Spleen (tissue), 11 donors: ENCODE measurements around the gene OCIAD1. TPM values are rescaled to one million over a fixed set of nuclear protein-coding genes. Genes with fewer than 3 reads are reported as not detected.
"Not testable (repeated sequence)": the region's sequence is repeated elsewhere in the genome, so short reads cannot be mapped to it uniquely, and the experiment has no call there.

Experiments
- DNase-seq: peaks from one replicate; pipeline ENCODE4 v3.0.0-alpha.2; 2020
- H3K27ac ChIP-seq, 8 donors: fragments of 200-600 bp; sonication (generic) in 7 of 8; 1 replicate in 4 of 8; 2 replicates in 4 of 8; pipeline versions ENCODE4 v1.5.0 to v1.8.0; 2016 to 2021; ENCODE audit warnings: inconsistent platforms in 4 of 8, mild to moderate bottlenecking in 4 of 8, moderate library complexity in 1 of 8
- H3K27me3 ChIP-seq, 7 donors: fragments of 200-600 bp; sonication (generic) in 6 of 7; replicated peaks in 1 of 7; 1 replicate in 4 of 7; 2 replicates in 3 of 7; pipeline versions ENCODE4 v1.5.0 to v1.8.0; 2016 to 2021; ENCODE audit warnings: inconsistent platforms in 3 of 7, mild to moderate bottlenecking in 1 of 7
- H3K36me3 ChIP-seq, 6 donors: fragments of 200-600 bp; sonication (generic) in 5 of 6; 1 replicate in 4 of 6; 2 replicates in 2 of 6; pipeline versions ENCODE4 v1.5.0 to v1.8.0; 2016 to 2021; ENCODE audit warnings: inconsistent platforms in 2 of 6
- H3K4me1 ChIP-seq, 6 donors: fragments of 200-600 bp; sonication (generic) in 5 of 6; 1 replicate in 3 of 6; 2 replicates in 3 of 6; pipeline versions ENCODE4 v1.5.0 to v1.8.0; 2016 to 2021; ENCODE audit warnings: inconsistent platforms in 3 of 6
- H3K4me3 ChIP-seq, 8 donors: fragments of 200-600 bp; sonication (generic) in 7 of 8; 1 replicate in 4 of 8; 2 replicates in 4 of 8; pipeline versions ENCODE4 v1.5.0 to v1.8.0; 2016 to 2021; ENCODE audit warnings: inconsistent platforms in 4 of 8, mild to moderate bottlenecking in 4 of 8, moderate library complexity in 2 of 8
- H3K9me3 ChIP-seq, 8 donors: fragments of 200-600 bp; sonication (generic) in 7 of 8; 1 replicate in 4 of 8; 2 replicates in 4 of 8; pipeline versions ENCODE4 v1.5.0 to v1.8.0; 2016 to 2021; ENCODE audit warnings: inconsistent platforms in 4 of 8
- CTCF ChIP-seq, 11 experiments: fragments of 200-600 bp in 7 of 11; fragments of 450-650 bp in 4 of 11; sonication (generic) in 4 of 11; IDR thresholded peaks in 8 of 11; conservative IDR thresholded peaks in 3 of 11; 1 replicate in 7 of 11; 2 replicates in 4 of 11; pipeline versions ENCODE4 v1.4.0 to v1.8.0; 2016 to 2021; ENCODE audit warnings: antibody characterized with exemption in 11 of 11, inconsistent platforms in 4 of 11, mild to moderate bottlenecking in 1 of 11
- POLR2A ChIP-seq, 3 donors: fragments of 450-650 bp; IDR thresholded peaks; one replicate each; pipeline ENCODE4 v1.5.1; 2017; ENCODE audit warnings: antibody characterized with exemption in 3 of 3, mild to moderate bottlenecking in 1 of 3
- POLR2AphosphoS5 ChIP-seq, 3 donors: sonication (generic); formaldehyde crosslinking; IDR thresholded peaks; one replicate each; pipeline ENCODE4 v1.5.1; 2017; ENCODE audit warnings: antibody characterized with exemption in 3 of 3
- WGBS, 5 donors: extraction: QIAGEN DNeasy Blood & Tissue Kit in 3 of 5; methylation state at CpG; one replicate each; pipeline versions ENCODE4 v1.1.5 to v1.1.7; 2013 to 2018; 5-methylcytosine and 5-hydroxymethylcytosine counted together
- intact Hi-C: fragments of 100-400 bp; cut with DNase I; formaldehyde crosslinking; loops from one replicate; pipeline ENCODE4 v1.15.0; 2023; ENCODE audit warnings: low total_unique reads
- polyA plus RNA-seq, 3 donors: library from polyadenylated mRNA; stranded (reverse); fragments of 200-250 nt; gene quantifications; one replicate each; pipeline ENCODE4 v1.2.1, GENCODE V29; 2013
- total RNA-seq, 7 donors: library from RNA; depleted of rRNA in 3 of 7; stranded (reverse); fragments of >200 nt in 3 of 7; fragmentation: NEBNext Ultra II Directional in 4 of 7; extraction: Animal tissue kit (Norgen Biotek cat#: 25700) in 4 of 7; gene quantifications; one replicate each; pipeline versions ENCODE4 v1.1.0 to v1.2.1, GENCODE V29; 2016 to 2021
- donor health status: healthy with polysubstance abuse.
- donor health status: DM: no; HTN: no; CAD: no; lungs with moderate emphysema.
- donor health status: DM: no; HTN: no; CAD: no.
- donor health status: Bipolar disorder and iron deficiency.
- donor health status: healthy.
- donor health status: DM: no; HTN: no; CAD: no.
- donor health status: DM: yes; HTN: yes; CAD: no.

OCIAD1 gene
- total and polyA plus RNA-seq, 10 donors, result 86.7 to 114 (median 98.6) TPM

GRCh38 chr4:48858130-48858529 is 27.2 kb downstream of the OCIAD1 start:
- H3K4me1 ChIP-seq, result no peaks in the 10 kb centered on the region
- intact Hi-C loops, result no loop called here
- DNase-seq, result no peak
- H3K27me3 ChIP-seq, result no peaks in the 10 kb centered on the region
- TF ChIP-seq CTCF (IDR thresholded peaks at IDR 0.05 in 8 of 11, conservative IDR thresholded peaks at IDR 0.05 in 3 of 11), result no peak
- TF ChIP-seq POLR2AphosphoS5 (IDR thresholded peaks at IDR 0.05), result no peak
- TF ChIP-seq POLR2A (IDR thresholded peaks at IDR 0.05), result no peak
- H3K9me3 ChIP-seq, result peaks cover 0 to 1% (median 0%) of the 10 kb centered on the region in 8 donors
- H3K4me3 ChIP-seq, result no peak overlapping the region
- H3K36me3 ChIP-seq, result peaks cover 0 to 91% (median 38%) of the 10 kb centered on the region in 6 donors
- 71 to 95% (median 77%) methylated on average over 7 of the region's 7 CpGs for WGBS, 5 donors
- no peak overlapping the region for H3K27ac ChIP-seq

GRCh38 chr4:48862038-48862437 is 31.1 kb downstream of the OCIAD1 start:
- TF ChIP-seq POLR2A (IDR thresholded peaks at IDR 0.05) (no peak), CTCF (IDR thresholded peaks at IDR 0.05 in 8 of 11, conservative IDR thresholded peaks at IDR 0.05 in 3 of 11) (no peak), POLR2AphosphoS5 (IDR thresholded peaks at IDR 0.05) (no peak)
- WGBS, 5 donors, result 88 to 95% (median 93%) methylated on average over 3 of the region's 3 CpGs
- intact Hi-C loops, result no loop called here
- Histone ChIP-seq H3K27me3 (no peaks in the 10 kb centered on the region), H3K4me1 (no peaks in the 10 kb centered on the region), H3K4me3 (no peak overlapping the region), H3K9me3 (peaks cover 0 to 14% (median 10%) of the 10 kb centered on the region in 8 donors), H3K27ac (no peak overlapping the region), H3K36me3 (peaks cover 0 to 52% (median 32%) of the 10 kb centered on the region in 6 donors)
- DNase-seq, result no peak

- no peak for TF ChIP-seq POLR2A (IDR thresholded peaks at IDR 0.05)
- no peak for TF ChIP-seq CTCF (IDR thresholded peaks at IDR 0.05 in 8 of 11, conservative IDR thresholded peaks at IDR 0.05 in 3 of 11)
- TF ChIP-seq POLR2AphosphoS5 (IDR thresholded peaks at IDR 0.05), result no peak
- 72 to 84% (median 84%) methylated on average over 1 of the region's 1 CpG for WGBS, 5 donors
- DNase-seq, result no peak
Observed at GRCh38 chr4:48862661-48863060, 31.8 kb downstream of the OCIAD1 start.

GRCh38 chr4:48863728-48864127 is 32.8 kb downstream of the OCIAD1 start:
- intact Hi-C loops, result no loop called here
- H3K4me1 ChIP-seq, result no peaks in the 10 kb centered on the region
- no peak for DNase-seq
- H3K4me3 ChIP-seq, result no peak overlapping the region
- H3K9me3 ChIP-seq, result peaks cover 0 to 14% (median 10%) of the 10 kb centered on the region in 8 donors
- H3K36me3 ChIP-seq, result peaks cover 0 to 36% (median 21%) of the 10 kb centered on the region in 6 donors
- no peak overlapping the region for H3K27ac ChIP-seq
- TF ChIP-seq CTCF (IDR thresholded peaks at IDR 0.05 in 8 of 11, conservative IDR thresholded peaks at IDR 0.05 in 3 of 11) (no peak), POLR2AphosphoS5 (IDR thresholded peaks at IDR 0.05) (no peak)
- no peaks in the 10 kb centered on the region for H3K27me3 ChIP-seq
- WGBS, 5 donors, result 91 to 96% (median 93%) methylated on average over 4 of the region's 4 CpGs

More at GRCh38 chr4:48862661-48863060, 31.8 kb downstream of the OCIAD1 start:
- H3K4me1 ChIP-seq, result no peaks in the 10 kb centered on the region
- H3K36me3 ChIP-seq, result peaks cover 0 to 46% (median 29%) of the 10 kb centered on the region in 6 donors
- H3K4me3 ChIP-seq, result no peak overlapping the region
- H3K27ac ChIP-seq, result no peak overlapping the region
- H3K27me3 ChIP-seq, result no peaks in the 10 kb centered on the region
- intact Hi-C loops, result no loop called here
- peaks cover 0 to 14% (median 10%) of the 10 kb centered on the region in 8 donors for H3K9me3 ChIP-seq

GRCh38 chr4:48864696-48865095 is 33.8 kb downstream of the OCIAD1 start:
- DNase-seq, H3K4me3 ChIP-seq, H3K27me3 ChIP-seq, H3K4me1 ChIP-seq, intact Hi-C loops, H3K27ac ChIP-seq: not testable (repeated sequence)
- H3K36me3 ChIP-seq, result peaks cover 0 to 31% (median 17%) of the 10 kb centered on the region in 6 donors
- H3K9me3 ChIP-seq, result peaks cover 0 to 20% (median 11%) of the 10 kb centered on the region in 8 donors
- WGBS, 5 donors, result 94 to 99% (median 97%) methylated on average over 4 of the region's 4 CpGs
